ENCODE data around the gene SORT1.
"Not testable (repeated sequence)": the region's sequence is repeated elsewhere in the genome, so short reads cannot be mapped to it uniquely, and the experiment has no call there.

Gene SORT1

DNA sequence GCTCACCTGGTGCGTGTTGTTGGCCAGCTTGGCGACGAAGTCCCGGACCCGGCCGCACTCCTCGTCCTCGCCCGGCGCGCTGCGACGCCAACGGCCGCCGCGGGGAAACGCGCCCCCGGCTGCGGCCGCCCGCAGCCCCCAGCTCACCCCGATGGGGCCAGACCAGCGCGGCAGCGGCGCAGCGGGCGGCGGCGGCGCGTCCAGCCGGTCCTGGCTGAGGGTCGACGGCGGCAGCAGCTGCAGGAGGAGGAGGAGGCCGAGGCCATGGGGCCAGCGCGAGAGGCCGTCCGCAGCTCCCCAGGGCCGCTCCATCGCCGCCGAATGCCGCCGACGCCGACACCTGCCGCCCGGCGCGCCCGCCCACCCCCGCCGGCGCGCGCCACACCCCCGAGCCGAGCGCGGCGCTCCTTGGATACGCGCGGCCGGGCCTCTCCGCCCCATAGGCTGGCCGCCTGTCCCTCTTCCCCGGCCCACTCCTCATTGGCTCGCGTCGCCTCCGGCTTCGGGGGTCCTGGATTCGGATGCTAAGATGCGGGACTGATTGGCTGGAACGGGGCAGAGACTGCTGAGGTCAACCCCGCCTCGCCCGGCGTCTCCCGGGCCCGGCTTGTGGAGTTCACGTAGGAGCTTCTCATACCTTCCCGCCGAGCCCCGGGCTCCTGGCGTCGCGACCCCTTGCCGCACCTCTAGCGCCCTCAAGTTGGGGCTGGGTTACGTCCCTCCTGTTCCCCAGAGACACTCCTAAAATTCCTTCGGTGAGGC lies at the start of gene SORT1:
Gene SORT1 (minus strand): TSS at position 338 of the 762 bp plus-strand sequence. CDS start 26 bp downstream, at position 312.
- peak; percentile 90 for DNase-seq

DNA sequence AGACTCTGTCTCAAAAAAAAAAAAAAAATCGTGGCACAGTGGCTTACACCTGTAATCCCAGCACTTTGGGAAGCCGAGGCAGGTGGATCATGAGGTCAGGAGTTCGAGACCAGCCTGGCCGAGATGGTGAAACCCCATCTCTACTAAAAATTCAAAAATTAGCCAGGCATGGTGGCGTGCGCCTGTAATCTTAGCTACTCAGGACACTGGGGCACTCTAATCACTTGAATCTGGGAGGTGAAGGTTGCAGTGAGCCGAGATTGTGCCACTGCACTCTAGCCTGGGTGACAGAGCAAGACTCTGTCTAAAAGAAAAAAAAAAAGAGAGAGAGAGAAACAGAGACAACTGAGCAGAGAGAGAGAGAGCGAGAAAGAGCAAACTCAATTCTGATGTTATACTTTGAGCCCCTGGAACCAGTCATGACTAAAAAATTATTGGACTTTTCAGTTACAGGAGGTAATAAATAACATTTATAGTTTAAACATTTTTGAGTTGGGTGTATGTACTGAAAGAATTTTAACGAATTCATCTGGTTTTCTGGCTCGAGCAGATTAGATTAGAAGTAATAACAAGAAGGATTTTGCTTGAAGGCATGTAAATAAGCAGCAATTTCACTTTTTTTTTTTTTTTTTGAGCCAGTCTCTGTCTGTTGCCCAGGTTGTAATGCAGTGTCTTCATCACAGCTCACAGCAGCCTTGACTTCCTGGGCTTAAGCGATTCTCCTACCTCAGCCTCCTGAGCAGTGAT lies 48.4 kb upstream of the SORT1 start:
- DNase-seq, result not testable (repeated sequence)

DNA sequence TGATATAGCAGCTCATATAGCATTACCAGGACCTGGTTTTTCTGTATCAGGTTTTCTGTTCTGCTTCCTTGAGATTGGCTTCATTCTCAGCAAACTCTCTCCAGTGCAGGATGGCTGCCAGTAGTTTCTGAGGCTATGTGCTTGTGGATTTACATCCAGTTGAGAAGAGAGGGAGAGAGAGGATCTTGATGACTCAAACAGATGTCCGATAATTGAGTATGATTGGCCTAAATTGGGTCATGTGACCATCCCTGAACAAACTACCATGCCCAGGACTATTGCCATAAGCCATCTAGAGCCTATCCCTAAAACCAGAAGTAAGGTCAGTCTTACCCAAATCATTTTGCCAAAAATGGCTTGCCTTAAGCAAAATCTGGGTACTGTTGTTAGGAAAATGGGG lies 46.6 kb upstream of the SORT1 start:
- DNase-seq, result no peak

DNA sequence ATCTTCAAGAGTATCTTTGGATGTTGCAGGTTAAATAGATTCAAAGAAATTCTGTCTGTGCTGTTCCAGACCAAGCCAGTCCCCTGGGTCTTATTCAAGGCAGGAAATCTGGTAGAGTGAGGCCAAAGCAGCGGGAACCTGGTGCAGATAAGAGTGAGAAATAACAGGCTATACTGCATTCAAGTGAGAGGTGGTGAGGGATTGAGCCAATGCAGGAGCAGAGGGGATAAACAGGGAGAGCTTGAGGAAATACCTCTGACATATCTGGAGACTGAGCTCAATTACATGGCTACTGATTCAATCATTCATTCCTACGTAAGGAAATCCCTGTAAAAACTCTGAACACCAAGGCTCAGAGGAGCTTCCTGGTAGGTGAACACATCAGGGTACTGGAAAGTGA lies 45.8 kb upstream of the SORT1 start:
- no peak for DNase-seq

DNA sequence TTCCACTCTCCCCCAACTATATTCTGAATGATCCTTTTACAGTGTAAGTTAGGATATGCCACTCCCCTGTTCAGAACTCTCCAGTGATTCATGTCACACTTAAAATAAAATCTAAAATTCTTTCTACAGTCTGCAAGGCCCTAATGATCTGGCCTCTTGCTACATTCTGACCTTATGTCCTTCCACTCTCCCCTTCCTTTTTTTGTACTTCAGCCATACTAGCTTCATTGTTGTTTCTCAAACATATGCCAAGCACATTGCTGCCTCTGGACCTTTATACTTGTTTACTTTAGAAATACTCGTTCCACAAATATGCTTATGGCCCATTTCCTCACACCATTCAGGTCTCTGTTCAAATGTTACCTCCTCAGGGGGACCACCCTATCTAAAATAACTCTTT lies 43.4 kb upstream of the SORT1 start:
- DNase-seq, result no peak

DNA sequence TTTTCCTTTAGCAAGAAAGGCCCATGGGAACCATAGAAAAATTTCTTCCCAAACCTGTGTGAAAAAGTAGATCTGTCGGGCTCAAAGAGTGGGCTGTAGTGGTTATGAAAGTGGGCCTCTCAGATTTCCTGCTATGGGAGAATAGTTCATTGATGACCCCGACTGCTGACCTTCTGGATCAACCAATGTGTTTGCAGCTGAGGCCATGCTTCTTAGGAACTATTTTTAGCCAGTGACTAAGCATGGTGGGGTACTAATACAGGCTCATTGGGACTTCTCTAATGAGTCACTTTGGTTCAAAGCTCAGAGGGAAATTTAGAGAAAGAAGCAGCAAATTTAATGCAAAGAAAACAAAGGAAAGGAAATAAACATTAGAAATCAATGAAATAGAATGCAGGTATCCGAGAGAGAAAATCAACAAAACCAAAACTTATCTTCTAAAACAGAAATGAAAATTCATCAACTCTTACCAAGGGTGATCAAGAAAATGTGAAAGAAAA lies 41.1 kb upstream of the SORT1 start:
- DNase-seq, result no peak

DNA sequence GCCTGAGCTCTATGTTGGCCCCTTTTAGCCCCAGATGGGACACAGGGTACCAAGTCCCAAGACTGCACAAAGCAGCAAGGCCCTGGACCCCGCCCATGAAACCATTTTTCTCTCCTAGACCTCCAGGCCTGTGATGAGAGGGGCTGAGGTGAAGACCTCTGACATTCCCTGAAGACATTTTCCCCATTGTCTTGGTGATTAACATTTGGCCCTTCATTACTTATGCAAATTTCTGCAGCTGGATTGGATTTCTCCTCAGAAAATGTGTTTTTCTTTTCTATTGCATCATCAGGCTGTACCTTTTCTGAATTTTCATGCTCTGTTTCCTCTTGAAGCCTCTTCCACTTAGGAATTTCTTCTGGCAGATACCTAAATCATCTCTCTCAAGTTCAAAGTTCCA lies 36.8 kb upstream of the SORT1 start:
- no peak for DNase-seq

DNA sequence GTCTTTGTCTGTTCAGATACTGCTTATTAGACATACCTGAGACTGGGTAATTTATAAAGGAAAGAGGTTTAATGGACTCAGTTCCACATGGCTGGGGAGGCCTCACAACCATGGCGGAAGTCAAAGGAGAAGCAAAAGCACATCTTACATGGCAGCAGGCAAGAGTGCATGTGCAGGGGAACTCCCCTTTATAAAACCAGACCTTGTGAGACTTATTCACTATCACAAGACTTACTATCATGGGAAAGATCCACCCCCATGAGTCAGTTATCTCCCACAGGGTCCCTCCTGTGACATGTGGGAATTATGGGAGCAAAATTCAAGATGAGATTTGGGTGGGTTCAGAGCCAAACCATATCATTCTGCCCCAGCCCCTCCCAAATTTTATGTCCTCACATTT lies 35.6 kb upstream of the SORT1 start:
- no peak for DNase-seq

DNA sequence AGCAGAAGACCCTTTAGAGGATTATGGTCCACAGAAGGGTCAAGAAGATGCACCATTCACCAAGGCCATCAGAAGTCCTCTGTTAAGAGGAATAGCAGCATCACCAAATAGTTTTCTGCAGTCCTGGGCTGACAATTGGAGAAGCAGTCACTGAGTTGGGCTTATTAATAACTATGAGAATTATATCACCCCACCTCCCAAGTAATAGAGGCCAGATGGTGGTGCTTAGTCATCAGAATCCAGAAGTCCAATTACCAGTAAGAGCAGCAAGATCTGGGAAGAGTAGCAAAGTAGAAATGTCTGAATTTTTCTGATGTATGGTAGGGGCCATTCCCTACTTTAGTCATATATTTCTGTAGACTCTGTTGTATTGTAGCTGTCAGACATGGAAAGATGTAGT lies 34.6 kb upstream of the SORT1 start:
- DNase-seq, result no peak

DNA sequence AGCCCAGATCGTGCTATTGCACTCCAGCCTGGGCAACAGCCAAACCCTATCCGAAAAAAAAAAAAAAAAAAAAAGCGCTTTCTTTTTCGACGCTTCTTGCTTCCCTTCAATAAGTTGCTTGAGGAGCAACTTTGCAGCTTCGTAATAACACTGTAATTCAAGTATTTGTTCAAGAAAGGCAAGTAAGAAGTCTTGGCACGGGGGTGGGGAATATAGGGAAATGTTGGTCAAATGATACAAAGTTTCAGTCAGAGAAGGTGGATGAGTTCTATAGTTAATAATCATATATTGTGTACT lies 29.4 kb upstream of the SORT1 start:
- no peak for DNase-seq

DNA sequence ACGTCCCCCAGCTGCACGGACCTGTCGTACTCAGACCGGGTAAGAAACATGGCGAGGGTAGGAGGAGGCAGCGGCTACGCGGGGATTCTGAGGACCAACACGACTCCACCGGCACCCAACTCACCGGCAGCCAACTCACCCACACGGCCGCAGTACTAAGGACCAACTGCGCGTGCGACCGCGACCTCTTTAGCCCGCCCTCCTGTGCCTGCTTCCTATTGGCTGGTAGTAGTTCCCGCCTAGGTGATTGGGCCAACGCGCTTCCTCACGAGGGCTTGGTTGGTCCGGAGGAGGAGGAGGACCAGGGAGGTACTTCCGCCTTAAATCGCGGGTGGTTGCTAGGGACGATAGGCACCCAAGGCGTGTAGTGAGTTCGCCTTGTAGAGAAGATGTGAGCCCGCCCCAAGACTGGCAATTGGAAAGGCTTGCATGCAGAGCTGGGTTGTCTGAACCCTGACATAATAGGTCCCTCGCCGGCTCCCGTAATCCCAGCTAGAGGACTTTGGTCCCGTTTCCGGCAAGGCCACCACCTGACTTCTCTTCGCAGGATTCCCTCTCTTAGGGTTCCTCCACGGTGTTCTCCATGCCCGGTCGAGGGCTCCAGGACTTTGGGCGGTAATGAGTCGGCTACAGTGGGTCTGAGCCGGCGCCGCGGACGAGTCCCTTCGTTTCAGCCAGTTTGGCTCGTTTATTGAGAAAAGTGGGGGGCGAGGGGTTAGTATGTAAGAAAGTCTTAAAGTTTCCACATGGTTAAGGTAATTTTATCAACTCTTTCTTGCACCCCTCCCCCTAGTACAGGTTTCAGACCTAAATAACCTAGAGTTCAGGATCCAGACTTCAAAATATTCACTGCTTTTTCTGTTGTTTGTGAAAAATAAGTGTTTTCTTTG lies 28.8 kb upstream of the SORT1 start, which contains the start of gene PSMA5:
Gene PSMA5 (minus strand): TSS at position 168 of the 890 bp plus-strand sequence. CDS start 118 bp downstream, at position 50.
- peak; percentile 97 for DNase-seq

DNA sequence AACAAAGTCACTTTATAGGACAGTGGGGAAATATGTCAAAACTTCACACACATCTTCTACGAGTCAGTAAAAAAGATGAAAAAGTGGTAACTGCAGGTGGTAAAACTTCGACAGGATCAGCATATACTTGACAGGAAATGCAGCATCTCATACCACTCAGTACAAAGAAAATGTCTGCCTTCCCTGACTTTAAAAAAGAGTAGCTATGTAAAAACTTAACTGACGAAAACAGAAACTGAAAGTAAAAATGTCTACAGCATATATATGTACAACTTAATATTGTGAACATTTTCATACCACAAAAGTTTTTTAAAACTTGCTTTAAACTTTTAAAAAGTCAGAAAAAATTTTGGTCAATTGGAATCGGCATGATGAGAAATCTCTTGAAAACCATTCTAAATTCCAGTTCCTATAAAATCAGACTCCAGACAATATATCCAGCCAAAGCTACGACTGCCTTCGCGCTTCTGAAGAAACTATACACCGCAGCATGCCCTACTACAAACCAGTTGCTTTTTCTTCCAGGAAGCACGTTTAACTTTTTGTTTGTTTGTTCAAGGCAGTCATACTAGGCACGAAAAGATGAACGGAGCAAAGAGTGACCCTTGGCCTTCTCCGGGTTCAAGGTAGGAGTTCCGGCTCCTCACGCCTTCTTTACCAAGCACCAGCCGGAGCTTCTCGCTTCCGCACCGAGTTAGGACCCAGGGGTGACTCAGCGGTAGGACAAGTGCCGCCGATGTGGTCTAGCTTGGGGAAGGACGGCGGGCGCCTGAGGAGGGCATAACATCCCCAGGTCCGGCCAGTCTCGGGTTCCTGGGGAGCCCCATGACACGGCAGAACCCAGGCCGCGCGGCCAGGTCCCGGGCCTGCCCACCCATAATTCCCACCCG lies 27.9 kb upstream of the SORT1 start:
- no peak for DNase-seq

DNA sequence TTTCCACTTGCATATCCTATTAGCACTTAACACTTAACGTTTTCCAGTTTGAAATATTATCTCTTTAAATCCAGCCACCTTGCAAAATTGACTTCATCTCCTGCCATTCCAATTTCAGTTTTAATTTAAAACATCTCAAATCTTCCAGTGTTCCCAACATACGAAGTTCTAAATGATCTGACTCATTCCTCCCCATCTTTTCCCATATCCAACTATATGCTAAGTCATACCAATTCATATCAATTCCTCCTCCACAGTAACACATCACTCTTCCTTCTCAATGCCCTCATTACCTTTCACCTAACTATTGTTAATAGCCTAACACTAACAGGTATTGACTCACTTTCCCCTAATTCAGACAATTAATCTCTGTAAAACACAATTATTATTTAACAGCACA lies 25.8 kb upstream of the SORT1 start:
- no peak for DNase-seq

DNA sequence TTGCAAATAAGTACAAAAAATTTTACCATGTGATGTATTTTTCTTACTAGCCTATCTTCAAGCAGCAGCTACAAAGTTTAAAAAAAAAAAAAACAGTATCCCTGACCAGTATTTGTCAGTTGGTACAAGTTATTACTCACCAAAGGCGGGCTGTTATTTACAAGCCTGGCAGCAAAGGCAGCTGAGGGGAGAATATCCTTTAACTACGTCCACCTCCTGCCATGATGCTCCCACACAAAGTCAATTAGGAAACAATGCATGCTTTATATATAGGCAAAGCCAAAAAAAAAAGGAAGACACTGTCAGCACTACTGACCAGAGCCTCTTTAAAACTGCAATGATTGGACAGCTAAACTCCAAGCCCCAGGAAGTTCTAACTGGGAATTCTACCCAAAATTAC lies 14.8 kb upstream of the SORT1 start:
- DNase-seq, result no peak

DNA sequence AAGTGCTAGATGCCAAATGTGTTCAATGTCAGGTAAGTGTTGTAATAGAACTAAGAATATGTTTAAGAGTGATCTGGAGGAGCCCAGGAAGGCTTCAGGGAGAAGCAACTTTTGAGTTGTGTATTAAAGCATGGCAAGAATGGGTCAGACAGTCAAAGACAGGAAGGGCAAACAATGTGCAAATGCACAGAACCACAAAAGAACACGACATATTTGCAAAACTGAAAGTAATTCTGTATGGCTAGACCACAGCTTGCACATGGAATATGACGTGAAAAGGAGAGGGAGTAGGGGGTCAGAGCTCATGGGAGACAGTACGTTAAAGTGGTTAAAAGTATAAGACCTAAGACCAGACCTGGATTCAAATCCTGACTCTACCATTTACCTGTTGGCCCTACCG lies 7.1 kb upstream of the SORT1 start:
- DNase-seq, result no peak

DNA sequence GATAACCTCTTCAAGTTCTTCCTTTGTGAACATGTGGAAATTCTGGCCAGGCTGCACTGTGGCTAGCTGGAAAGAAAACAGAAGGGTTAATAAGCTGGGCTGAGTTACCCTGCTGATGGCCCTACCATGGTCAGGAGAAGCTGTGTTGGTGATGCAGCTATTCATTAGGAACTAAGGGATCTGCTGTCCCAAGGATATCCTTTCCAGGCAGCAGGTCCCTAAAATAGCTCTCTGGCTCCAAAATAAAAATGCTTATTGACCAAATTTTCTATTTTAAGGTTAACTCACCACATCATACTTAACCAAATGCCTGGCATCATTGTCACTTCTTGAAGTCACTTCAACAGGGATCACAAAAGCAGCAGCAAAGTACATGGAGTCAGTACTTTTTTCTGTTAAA lies 4.3 kb upstream of the SORT1 start:
- DNase-seq, result no peak

DNA sequence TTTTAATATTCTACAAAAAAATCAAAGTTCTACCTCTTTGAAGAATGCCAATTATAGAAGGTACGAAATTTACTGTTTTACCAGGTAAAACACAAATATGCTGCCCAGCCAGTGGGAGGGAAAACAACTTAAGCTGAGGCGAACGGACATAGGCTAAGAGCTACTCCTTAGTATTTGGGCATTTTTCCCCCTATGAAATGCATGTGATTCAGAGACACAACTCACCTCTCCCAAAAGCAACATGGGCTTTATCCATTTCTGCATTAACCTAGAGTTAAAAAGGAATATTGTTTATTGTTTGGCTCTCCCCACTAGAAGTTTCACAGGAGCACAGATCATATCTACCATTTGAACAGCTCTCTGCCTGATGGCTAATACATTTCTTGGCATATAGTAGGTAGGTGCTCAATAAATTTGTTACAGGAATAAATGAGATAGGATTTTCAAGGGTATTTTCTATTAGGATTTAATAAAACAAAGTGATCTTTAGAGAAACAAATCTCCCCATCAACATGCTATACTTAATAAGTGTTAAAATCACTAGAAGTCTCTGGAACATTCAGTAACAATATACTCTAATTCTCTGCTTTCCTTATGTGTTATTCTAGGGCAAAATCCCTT lies 2.4 kb upstream of the SORT1 start:
- DNase-seq, result no peak

DNA sequence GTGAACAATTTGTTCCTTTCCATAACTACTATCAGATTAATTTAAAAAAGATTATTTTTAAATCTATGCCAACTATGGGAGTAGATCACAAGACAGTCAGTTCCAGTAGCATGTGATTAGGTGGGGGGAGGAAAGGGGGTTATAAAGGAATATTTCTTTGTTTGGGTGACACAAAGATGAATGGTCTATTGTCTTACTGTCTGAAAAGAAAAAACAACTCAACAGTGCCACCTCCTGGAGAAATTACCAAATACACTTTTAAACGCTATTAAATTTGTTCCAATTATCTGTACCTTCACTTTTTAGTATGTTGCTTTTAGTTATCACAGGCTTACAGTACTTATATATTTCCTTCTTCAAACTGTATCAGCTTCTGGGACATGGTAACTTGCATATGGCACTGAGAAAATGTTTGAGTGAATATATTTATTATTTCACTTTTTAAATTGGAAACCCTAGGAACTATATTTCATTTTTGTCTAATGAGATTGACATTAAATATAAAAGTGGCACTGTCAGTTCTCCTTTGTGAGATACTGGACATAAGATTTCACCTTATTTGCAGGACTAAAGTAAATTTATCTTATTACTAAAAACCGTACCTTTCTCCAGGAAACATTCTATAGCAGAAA lies 1.7 kb upstream of the SORT1 start:
- DNase-seq, result peak; percentile 43

DNA sequence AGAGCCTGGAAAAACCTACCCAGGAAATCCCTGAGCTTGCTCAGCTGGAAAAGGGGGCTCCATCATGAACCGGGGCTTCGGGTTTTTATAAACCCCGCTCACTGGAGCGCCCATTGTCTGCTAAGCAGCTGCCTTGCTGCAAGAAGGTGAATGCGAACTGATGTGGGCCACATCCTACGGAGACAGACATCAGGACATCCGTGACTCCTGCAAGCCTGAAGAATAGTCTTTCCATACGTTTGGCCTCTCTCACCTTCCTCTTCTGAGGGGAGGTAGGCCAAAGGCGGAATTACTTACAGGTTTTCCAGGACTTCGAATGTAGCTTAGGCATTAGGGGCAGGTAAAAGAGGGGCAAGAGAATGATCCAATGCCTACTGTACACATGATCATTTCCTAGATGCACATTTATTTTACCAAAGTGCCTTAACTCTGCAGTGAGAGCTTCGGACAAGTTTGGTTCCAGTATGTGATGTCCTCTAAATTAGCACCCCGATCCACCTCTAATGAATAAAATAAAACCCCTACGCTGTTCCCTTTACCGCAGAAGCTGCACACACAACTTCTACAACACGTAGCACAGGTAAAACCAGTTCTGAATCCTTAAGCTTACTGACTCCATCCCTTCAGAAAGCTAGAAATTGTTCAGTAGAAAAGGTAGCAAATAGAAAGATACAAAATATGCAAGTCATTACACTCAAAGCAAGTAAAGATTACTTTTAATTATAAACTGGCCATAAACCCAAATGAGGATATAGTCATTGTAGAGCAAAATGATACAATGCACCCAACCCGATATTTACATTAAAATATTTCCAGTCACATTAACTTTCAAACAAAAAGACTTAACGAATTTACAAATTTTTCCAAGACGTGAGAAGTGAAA lies 866 bp upstream of the SORT1 start:
- DNase-seq, result no peak

DNA sequence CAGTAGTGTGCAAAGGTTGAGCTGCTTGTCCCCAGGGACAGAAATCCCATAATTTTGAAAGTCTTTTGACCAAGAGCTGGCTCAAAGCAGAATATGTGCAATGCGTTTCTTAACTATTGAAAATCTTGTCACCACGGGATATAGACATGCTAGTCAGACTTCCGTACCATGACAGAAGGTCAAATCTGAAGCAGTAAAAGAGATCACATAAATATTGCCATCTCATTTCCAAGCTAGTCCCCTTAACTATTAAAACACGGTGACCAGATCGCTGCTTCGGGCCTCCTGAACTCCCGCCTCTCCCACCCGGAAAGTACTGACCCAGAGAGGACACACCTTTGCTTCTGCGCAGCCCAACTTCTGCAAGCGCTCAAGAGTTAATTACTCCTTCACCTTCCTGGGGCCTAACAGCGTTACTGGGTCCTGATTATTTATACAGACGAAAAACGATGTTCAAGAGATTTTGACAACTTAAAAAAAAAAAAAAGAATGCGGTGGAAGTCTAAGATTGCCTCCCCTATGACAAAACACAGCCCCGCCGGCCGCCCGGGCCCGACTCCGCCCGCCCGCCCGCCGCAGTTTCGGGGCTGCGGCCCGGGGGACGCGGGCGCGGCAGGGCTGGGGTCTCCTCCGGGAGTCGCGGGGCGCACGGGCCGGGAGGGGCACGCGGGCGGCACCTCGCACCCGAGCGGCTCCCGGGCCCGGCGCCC lies 692 bp downstream of the SORT1 start:
- no peak for DNase-seq

Measured in SHP77 treated with DMSO at 0.1 percent for 48 hours (cell line).